Dedifferentiated amniotic fluid mesenchymal stem cell (primary cell): ENCODE measurements around the gene DSCAML1.

Experiments used
- DNase-seq: peaks from one replicate; pipeline ENCODE4 v3.0.0-alpha.2; 2016; ENCODE audit errors: extremely low spot score

The DSCAML1 gene

DNA sequence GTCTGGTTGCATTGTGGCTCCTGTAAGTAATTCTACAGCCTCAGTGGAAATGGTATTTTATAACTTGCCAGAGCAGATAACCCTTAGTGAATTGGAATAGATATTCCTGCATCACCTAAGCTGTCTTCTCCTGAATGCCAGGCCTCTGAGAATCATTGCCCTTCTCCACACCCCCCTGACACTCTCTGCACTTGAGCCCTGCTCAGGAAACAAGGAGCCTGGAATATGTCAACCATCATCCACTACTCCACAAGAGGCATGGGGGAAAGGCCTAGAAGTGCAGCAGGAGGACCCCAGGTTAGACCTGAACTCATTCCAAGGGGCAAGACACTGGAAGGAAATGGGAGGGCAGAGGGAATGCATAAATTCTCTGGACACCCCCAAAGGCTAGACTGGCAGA, 72.4 kb downstream of the DSCAML1 start:
- no peak for DNase-seq

- no peak for DNase-seq
These were observed 72.9 kb downstream of the DSCAML1 start for GRCh38 chr11:117724104-117724503.

DNA sequence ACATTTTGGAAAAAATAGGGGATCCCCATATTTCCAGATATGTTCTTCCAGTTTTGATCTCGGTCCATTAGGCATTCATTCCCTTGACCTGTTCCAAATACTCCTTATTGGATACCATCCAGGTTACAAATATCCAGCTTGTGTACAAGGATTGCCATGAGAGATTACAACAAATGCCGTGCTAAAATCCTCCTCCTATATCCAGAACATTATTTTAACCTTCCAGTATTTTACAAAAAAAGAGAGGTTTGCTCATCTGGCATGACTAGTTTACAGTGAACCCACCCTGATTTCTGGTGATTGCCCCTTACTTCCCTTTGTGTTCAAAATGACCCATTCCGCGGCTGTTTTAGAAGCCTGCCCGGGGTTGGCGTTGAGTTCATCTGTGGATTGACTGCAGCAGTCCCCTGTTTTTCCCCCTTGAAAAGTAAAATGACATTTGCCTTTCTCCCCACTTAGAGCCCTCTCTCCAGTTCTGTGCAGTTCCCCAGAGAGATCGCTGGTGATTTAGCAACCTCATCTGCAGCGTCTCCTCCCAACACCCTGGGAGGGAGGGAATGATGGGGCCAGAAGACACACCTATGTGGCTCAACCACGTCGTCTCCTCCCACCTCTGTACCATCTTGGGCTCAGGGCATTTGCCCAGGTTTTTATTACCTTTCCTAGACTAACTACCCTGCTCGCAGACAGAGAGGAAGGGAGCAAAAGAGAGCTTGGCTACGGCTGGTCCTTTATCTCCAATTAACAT, 73.6 kb downstream of the DSCAML1 start:
- DNase-seq: no peak

GRCh38 chr11:117722082-117722481, 74.9 kb downstream of the DSCAML1 start:
- no peak for DNase-seq

DNA sequence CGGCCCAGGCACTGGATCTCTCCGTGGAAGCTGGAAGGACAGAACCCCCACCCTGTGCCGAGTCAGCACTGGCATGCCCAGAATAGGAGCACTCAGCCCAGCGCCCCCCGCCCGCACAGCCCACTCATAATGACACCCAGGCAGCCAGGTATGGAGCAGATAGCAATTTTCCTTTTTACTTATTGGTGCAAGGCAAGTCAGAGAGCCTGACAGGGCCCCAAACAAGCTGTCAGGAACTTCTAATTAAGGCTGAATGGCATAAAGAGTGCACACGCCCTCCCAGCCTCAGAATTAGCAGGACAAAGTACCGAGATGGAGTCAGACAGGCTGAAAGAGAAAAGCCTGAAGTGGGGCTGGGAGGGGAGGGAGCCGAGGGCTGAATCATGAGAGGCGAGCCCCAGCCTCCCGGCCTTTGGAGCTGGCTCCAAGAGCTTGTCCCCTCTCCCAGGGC, 76.9 kb downstream of the DSCAML1 start:
- no peak for DNase-seq

GRCh38 chr11:117719480-117719879, 77.5 kb downstream of the DSCAML1 start:
- no peak for DNase-seq

- no peak for DNase-seq
These were observed 79.3 kb downstream of the DSCAML1 start for GRCh38 chr11:117717485-117718314.

GRCh38 chr11:117716521-117717440, 80.2 kb downstream of the DSCAML1 start:
- no peak for DNase-seq

DNA sequence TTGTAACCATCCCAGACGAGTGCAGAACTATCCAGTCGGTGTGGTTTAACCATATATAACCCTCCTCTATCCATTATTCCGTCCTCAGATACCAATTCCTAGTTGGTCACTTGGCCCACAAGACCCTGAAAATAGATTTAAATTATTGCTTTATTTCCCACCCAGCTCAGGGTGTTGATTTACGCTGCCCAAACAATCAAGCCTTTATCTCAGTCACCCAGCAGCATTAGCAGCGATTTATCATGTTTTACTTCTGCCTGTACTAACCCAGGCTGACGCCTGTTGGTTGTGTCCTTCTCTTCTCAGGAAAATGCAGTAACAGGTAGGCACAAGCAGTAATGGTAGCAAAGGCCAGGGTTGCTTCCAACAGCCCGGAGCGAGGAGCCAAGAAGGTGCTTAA, 81.2 kb downstream of the DSCAML1 start:
- no peak for DNase-seq

DNA sequence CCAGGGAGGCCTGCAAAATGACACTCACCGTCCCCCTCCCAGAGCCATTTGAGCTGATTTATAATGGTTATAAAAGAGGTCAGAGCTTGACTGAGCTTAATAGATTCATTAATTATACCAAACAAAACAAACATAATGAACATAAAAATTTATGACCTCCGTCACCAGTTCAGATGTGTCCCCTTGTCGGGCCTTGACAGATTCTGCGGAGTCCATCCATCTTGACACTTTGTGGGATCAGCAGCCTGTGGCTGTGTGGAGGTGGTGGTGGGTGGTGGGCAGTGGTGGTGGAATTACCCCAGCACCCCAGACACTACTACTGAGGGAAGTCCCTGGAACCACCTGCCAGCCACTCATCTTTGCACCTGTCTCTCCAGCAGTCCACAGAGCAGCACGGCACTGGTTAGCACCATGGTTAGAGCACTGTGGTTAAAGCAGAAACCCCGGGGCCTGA, 83.5 kb downstream of the DSCAML1 start:
- no peak for DNase-seq

DNA sequence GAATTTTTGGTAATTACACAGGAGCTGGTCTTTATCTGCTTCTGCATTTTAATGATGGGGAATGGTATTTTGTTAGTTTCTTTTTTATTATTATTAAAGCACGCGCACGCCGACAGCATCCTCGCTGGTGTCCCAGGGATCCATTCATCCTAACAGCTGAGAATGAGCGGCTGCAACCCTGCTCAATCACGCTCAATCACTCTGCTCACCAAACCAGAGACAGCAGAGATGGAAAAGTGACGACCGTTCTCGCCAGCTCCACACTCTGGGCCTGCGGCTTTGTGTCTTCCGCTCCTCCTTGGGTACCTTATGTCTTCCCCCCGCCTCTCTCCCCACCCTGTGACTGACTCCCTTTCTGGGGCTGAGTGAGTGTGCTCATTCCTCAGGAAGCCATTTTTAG, 84.5 kb downstream of the DSCAML1 start:
- no peak for DNase-seq

GRCh38 chr11:117711331-117711730, 85.7 kb downstream of the DSCAML1 start:
- DNase-seq: no peak

- no peak for DNase-seq
These were observed 86.8 kb downstream of the DSCAML1 start for GRCh38 chr11:117710211-117710610.

DNA sequence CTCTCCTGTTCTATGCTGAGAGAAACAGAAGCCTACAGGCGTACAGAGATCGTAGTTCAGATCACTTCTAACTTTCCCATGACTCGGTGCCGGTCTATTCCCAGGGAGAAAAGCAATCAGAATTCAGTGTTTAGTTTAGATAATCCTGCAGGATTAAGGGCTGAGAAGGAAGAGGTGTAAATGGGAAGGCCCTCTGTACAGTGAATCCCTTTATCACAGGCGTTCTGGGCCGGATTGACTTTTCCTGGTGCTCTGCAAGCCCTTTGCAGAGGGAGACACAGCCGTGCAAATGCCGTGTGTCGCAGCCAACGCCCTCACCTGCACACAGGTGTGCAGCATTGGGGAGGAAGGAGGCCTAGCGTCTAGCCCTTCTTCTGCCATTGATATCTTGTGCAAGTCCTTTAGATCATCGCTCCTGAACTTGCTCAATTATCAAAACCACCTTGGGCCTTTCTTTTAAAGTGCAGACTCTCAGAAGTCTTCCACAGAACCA, 90.6 kb downstream of the DSCAML1 start:
- no peak for DNase-seq

GRCh38 chr11:117705866-117706265, 91.2 kb downstream of the DSCAML1 start:
- DNase-seq: no peak

GRCh38 chr11:117704395-117705100, 92.5 kb downstream of the DSCAML1 start:
- no peak for DNase-seq

DNA sequence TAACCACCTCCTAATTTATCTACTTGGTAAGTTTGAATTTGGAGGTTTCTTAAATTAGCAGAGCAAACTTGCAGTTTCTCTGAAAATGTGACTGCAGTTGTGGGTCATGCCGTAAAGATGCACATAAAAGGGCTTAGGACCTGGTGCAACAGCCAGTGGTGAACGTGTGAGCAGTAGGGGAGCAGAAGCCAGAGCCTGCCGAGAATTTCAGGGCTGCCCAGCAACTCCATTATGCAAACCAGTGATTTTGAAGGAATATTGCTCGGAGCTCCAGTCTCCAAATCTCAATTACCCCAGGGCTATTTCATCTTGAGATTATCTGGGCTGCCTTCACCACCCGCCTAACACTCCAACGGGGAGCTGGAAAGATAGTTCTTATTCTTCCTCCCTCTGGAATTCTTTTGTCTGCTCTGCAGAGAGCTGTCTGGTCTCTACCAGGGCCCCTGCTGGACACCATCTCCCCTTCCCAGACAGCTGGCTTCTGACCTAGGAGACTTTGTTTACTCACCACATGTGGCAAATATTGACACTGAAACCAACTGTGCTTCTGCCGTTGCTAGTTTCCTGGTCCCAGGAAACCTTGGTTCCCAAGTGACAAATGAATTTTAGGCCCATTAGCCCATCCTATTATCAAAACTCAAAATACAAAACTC, 93.9 kb downstream of the DSCAML1 start:
- DNase-seq: no peak

GRCh38 chr11:117701781-117702180, 95.2 kb downstream of the DSCAML1 start:
- DNase-seq: no peak

- no peak for DNase-seq
These were observed 96.5 kb downstream of the DSCAML1 start for GRCh38 chr11:117700551-117700950.

DNA sequence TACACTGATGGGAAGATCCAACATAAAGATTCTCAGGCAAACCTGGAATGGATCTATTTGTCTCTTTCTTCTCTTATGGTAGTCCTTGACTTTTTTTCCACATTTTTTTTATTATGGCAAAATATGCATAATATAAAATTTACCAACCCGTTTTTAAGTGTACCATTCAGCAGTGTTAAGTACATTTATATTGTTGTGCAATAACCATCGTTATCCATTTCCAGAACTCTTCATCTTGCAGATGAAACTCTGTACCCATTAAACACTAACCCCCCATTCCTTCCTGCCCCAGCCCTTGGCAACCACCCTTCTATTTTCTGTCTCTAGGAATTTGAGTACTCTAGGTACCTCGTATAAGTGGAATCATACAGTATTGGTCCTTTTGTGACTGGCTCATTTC, 99.7 kb downstream of the DSCAML1 start:
- DNase-seq: no peak

DNA sequence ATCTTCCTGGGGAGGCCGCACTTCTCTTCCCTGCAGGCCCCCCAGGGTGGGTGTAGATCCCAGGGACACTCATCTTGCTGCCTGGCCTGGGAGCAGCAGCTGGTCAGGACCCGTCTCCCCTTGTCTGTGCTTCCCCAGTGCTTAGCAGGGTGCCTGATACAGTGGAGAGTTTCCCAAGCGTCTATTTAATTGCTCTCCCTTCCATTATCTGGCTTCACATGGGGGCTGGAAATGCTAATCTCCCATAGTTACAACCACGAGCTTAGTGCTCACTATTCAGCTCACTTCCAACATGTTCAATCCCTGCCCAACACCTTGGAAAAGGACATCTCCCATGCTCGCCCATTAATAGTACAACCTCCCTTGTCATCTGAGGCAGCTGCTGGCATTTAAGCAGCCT, 100.5 kb downstream of the DSCAML1 start:
- DNase-seq: no peak
